Measurements from ENCODE around the gene PERM1.

- TF ChIP-seq EZH2 (IDR thresholded peaks at IDR 0.05; ENCODE audit: insufficient read depth, poor library complexity, severe bottlenecking) (no peak), EZH2phosphoT487 (IDR thresholded peaks at IDR 0.05; ENCODE audit: insufficient read depth, low read depth) (no peak)
Observed at GRCh38 chr1:1019122-1019999, 37.5 kb upstream of the PERM1 start.

Data from GM23248 (cell line).